Right atrium auricular region (tissue), 2 donors: Measurements from ENCODE around the gene NDFIP1. TPM values are rescaled to one million over a fixed set of nuclear protein-coding genes. Genes with fewer than 3 reads are reported as not detected.

Source experiments
- DNase-seq: peaks from one replicate; pipeline ENCODE4 v3.0.0-alpha.2; 2019; ENCODE audit warnings: low spot score
- H3K27ac ChIP-seq, 2 donors: fragments of 200-600 bp; sonication (generic); 1 replicate in 1 of 2; 2 replicates in 1 of 2; pipeline ENCODE4 v1.5.1; 2016 to 2019
- H3K27me3 ChIP-seq, 2 donors: fragments of 200-600 bp; sonication (generic); one replicate each; pipeline versions ENCODE4 v1.5.1 to v1.6.0; 2017 to 2019
- H3K36me3 ChIP-seq: fragments of 200-600 bp; sonication (generic); one replicate; pipeline ENCODE4 v1.5.1; 2016
- H3K4me1 ChIP-seq, 2 donors: fragments of 200-600 bp; sonication (generic); one replicate each; pipeline versions ENCODE4 v1.5.1 to v1.6.0; 2017 to 2019
- H3K4me3 ChIP-seq, 2 donors: fragments of 200-600 bp; sonication (generic); 1 replicate in 1 of 2; 2 replicates in 1 of 2; pipeline ENCODE4 v1.5.1; 2017 to 2019; ENCODE audit warnings: mild to moderate bottlenecking in 1 of 2, moderate library complexity in 1 of 2
- H3K9me3 ChIP-seq, 2 donors: fragments of 200-600 bp; sonication (generic); one replicate each; pipeline ENCODE4 v1.5.1; 2019
- CTCF ChIP-seq, 2 donors: fragments of 200-600 bp; sonication (generic); IDR thresholded peaks; one replicate each; pipeline ENCODE4 v1.5.1; 2019; ENCODE audit warnings: antibody characterized with exemption in 2 of 2
- total RNA-seq, 2 donors: library from RNA; depleted of rRNA; stranded (reverse); fragments of >200 nt; gene quantifications; one replicate each; pipeline ENCODE4 v1.1.0, GENCODE V29; 2016

NDFIP1 gene
- total RNA-seq, 2 donors from 2014 or later: 69.3 to 75.0 TPM

GRCh38 chr5:142078221-142078620, 30.4 kb upstream of the NDFIP1 start:
- H3K9me3 ChIP-seq: no peaks in the 10 kb centered on the region

GRCh38 chr5:142078706-142079105, 29.9 kb upstream of the NDFIP1 start:
- no peaks in the 10 kb centered on the region for H3K27me3 ChIP-seq

More at GRCh38 chr5:142078221-142078620, 30.4 kb upstream of the NDFIP1 start:
- H3K4me1 ChIP-seq: no peaks in the 10 kb centered on the region
- TF ChIP-seq CTCF (IDR thresholded peaks at IDR 0.05): no peak
- H3K36me3 ChIP-seq: no peaks in the 10 kb centered on the region
- H3K27me3 ChIP-seq: no peaks in the 10 kb centered on the region
- H3K27ac ChIP-seq: no peak overlapping the region
- H3K4me3 ChIP-seq: no peak overlapping the region
- DNase-seq: no peak

GRCh38 chr5:142079306-142079721, 29.3 kb upstream of the NDFIP1 start:
- Histone ChIP-seq H3K27ac (no peak overlapping the region), H3K9me3 (no peaks in the 10 kb centered on the region), H3K36me3 (no peaks in the 10 kb centered on the region), H3K4me1 (no peaks in the 10 kb centered on the region), H3K4me3 (no peak overlapping the region), H3K27me3 (no peaks in the 10 kb centered on the region)
- no peak for TF ChIP-seq CTCF (IDR thresholded peaks at IDR 0.05)
- no peak for DNase-seq

More at GRCh38 chr5:142078706-142079105, 29.9 kb upstream of the NDFIP1 start:
- TF ChIP-seq CTCF (IDR thresholded peaks at IDR 0.05): no peak
- no peak for DNase-seq
- Histone ChIP-seq H3K4me1 (no peaks in the 10 kb centered on the region), H3K4me3 (no peak overlapping the region), H3K9me3 (no peaks in the 10 kb centered on the region), H3K27ac (no peak overlapping the region), H3K36me3 (no peaks in the 10 kb centered on the region)

GRCh38 chr5:142080248-142080647, 28.3 kb upstream of the NDFIP1 start:
- TF ChIP-seq CTCF (IDR thresholded peaks at IDR 0.05): no peak

GRCh38 chr5:142082182-142082781, 26.3 kb upstream of the NDFIP1 start:
- Histone ChIP-seq H3K9me3 (no peaks in the 10 kb centered on the region), H3K27ac (no peak overlapping the region), H3K36me3 (no peaks in the 10 kb centered on the region), H3K4me3 (no peak overlapping the region), H3K4me1 (no peaks in the 10 kb centered on the region), H3K27me3 (no peaks in the 10 kb centered on the region)
- TF ChIP-seq CTCF (IDR thresholded peaks at IDR 0.05): no peak
- no peak for DNase-seq

More at GRCh38 chr5:142080248-142080647, 28.3 kb upstream of the NDFIP1 start:
- H3K9me3 ChIP-seq: no peaks in the 10 kb centered on the region
- no peaks in the 10 kb centered on the region for H3K36me3 ChIP-seq
- H3K27ac ChIP-seq: no peak overlapping the region
- no peaks in the 10 kb centered on the region for H3K27me3 ChIP-seq
- H3K4me3 ChIP-seq: no peak overlapping the region
- H3K4me1 ChIP-seq: no peaks in the 10 kb centered on the region
- no peak for DNase-seq

- DNase-seq: no peak
These were observed 22.4 kb upstream of the NDFIP1 start for GRCh38 chr5:142086229-142086628.

More at GRCh38 chr5:142086229-142086628, 22.4 kb upstream of the NDFIP1 start:
- no peak for TF ChIP-seq CTCF (IDR thresholded peaks at IDR 0.05)
- H3K9me3 ChIP-seq: no peaks in the 10 kb centered on the region
- H3K4me3 ChIP-seq: no peak overlapping the region
- no peak overlapping the region for H3K27ac ChIP-seq
- H3K36me3 ChIP-seq: no peaks in the 10 kb centered on the region
- no peaks in the 10 kb centered on the region for H3K27me3 ChIP-seq
- peaks cover 0 to 5% of the 10 kb centered on the region in 2 donors for H3K4me1 ChIP-seq
